ES-I3 (cell line): ENCODE results near the gene PPP2R5E.

Experiments
- H3K36me3 ChIP-seq: 2 replicates; pipeline ENCODE4 v1.6.1; 2013; ENCODE audit warnings: mild to moderate bottlenecking, low read length, control low read depth, moderate library complexity; ENCODE audit not compliant: insufficient read depth
- H3K4me1 ChIP-seq: 2 replicates; pipeline ENCODE4 v1.6.1; 2013; ENCODE audit warnings: mild to moderate bottlenecking, control low read depth, low read length; ENCODE audit not compliant: insufficient read depth
- H3K9ac ChIP-seq: 2 replicates; pipeline ENCODE4 v1.6.1; 2013; ENCODE audit warnings: low read depth, mild to moderate bottlenecking, low read length, moderate library complexity
- H3K9me3 ChIP-seq: 2 replicates; pipeline ENCODE4 v1.6.1; 2013; ENCODE audit warnings: mild to moderate bottlenecking, low read length, moderate library complexity; ENCODE audit not compliant: control insufficient read depth, insufficient read depth

The PPP2R5E gene

GRCh38 chr14:63421919-63422318, 121.3 kb downstream of the PPP2R5E start:
- Histone ChIP-seq H3K9ac (no peak overlapping the region), H3K9me3 (no peaks in the 10 kb centered on the region), H3K36me3 (peaks cover 10% of the 10 kb centered on the region; the same call in 1 of the 2 replicates), H3K4me1 (no peaks in the 10 kb centered on the region)

- Histone ChIP-seq H3K9ac (no peak overlapping the region), H3K9me3 (no peaks in the 10 kb centered on the region), H3K36me3 (peaks cover 10% of the 10 kb centered on the region; the same call in 1 of the 2 replicates), H3K4me1 (no peaks in the 10 kb centered on the region)
Measured at GRCh38 chr14:63421226-63421625, 122.0 kb downstream of the PPP2R5E start.

- Histone ChIP-seq H3K9ac (no peak overlapping the region), H3K9me3 (no peaks in the 10 kb centered on the region), H3K4me1 (no peaks in the 10 kb centered on the region), H3K36me3 (peaks cover 18% of the 10 kb centered on the region; the same call in 1 of the 2 replicates)
Measured at GRCh38 chr14:63418020-63418419, 125.2 kb downstream of the PPP2R5E start.

GRCh38 chr14:63413009-63413408, 130.2 kb downstream of the PPP2R5E start:
- Histone ChIP-seq H3K36me3 (0 out of 2 replicates have a peak, but pooled peaks cover 7% of the 10 kb centered on the region), H3K9me3 (no peaks in the 10 kb centered on the region), H3K9ac (no peak overlapping the region), H3K4me1 (no peaks in the 10 kb centered on the region)

- Histone ChIP-seq H3K9ac (no peak overlapping the region), H3K4me1 (peaks cover 8% of the 10 kb centered on the region; the same call in 1 of the 2 replicates), H3K9me3 (no peaks in the 10 kb centered on the region), H3K36me3 (no peaks in the 10 kb centered on the region)
Measured at GRCh38 chr14:63406333-63406732, 136.8 kb downstream of the PPP2R5E start.

GRCh38 chr14:63405715-63406114, 137.5 kb downstream of the PPP2R5E start:
- Histone ChIP-seq H3K4me1 (peaks cover 8% of the 10 kb centered on the region; the same call in 1 of the 2 replicates), H3K36me3 (no peaks in the 10 kb centered on the region), H3K9me3 (no peaks in the 10 kb centered on the region), H3K9ac (no peak overlapping the region)

DNA sequence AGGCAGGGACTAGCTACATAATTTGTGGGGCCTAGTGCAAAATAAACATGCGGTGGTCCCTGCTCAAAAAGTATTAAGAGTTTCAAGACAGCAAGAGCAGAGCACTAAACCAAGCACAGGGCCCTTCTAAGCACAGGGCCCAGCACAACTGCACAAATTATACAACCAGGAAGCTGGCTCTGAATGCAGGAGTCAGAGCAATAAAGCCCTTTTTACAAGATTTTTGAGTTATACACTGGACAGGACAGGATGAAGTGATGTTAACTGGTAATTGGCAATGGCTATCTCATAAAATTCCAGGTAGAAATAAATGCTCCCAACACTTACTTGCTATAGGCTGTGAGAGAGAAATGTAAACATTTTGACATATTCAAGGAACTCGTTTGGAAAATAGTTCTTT, 138.3 kb downstream of the PPP2R5E start:
- H3K9me3 ChIP-seq = no peaks in the 10 kb centered on the region
- H3K4me1 ChIP-seq = peaks cover 8% of the 10 kb centered on the region; the same call in 1 of the 2 replicates
- no peak overlapping the region for H3K9ac ChIP-seq
- no peaks in the 10 kb centered on the region for H3K36me3 ChIP-seq

DNA sequence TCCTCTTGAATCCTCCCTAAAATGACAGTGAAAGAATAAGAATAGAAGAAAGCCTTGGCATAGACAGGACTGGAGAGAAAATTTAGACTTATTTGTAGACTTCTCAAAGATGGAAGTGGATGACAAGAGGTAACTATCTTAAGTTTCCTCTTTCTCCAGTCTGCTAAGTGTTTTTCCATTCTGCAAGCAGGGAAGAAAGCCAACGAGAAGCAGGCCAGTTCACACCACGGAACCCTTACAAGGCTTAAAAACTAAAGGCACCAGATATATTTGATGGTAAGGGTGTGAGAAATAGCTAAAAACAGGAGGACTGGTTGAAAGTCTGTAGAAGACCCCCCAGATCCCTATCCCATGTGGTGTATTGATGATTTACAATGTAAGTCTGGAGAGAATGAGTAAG, 141.5 kb downstream of the PPP2R5E start:
- Histone ChIP-seq H3K36me3 (no peaks in the 10 kb centered on the region; the same call in 1 of the 2 replicates), H3K9ac (no peak overlapping the region), H3K9me3 (no peaks in the 10 kb centered on the region), H3K4me1 (peaks cover 8% of the 10 kb centered on the region; the same call in 1 of the 2 replicates)

- Histone ChIP-seq H3K9me3 (no peaks in the 10 kb centered on the region), H3K4me1 (no peaks in the 10 kb centered on the region), H3K36me3 (no peaks in the 10 kb centered on the region; the same call in 1 of the 2 replicates), H3K9ac (no peak overlapping the region)
Measured at GRCh38 chr14:63398952-63399351, 144.2 kb downstream of the PPP2R5E start.

GRCh38 chr14:63394841-63395240, 148.3 kb downstream of the PPP2R5E start:
- Histone ChIP-seq H3K36me3 (peaks cover 4% of the 10 kb centered on the region; the same call in 1 of the 2 replicates), H3K4me1 (no peaks in the 10 kb centered on the region), H3K9ac (no peak overlapping the region), H3K9me3 (no peaks in the 10 kb centered on the region)

- Histone ChIP-seq H3K36me3 (peaks cover 4% of the 10 kb centered on the region; the same call in 1 of the 2 replicates), H3K9ac (no peak overlapping the region), H3K4me1 (no peaks in the 10 kb centered on the region), H3K9me3 (no peaks in the 10 kb centered on the region)
Measured at GRCh38 chr14:63394432-63394831, 148.7 kb downstream of the PPP2R5E start.

DNA sequence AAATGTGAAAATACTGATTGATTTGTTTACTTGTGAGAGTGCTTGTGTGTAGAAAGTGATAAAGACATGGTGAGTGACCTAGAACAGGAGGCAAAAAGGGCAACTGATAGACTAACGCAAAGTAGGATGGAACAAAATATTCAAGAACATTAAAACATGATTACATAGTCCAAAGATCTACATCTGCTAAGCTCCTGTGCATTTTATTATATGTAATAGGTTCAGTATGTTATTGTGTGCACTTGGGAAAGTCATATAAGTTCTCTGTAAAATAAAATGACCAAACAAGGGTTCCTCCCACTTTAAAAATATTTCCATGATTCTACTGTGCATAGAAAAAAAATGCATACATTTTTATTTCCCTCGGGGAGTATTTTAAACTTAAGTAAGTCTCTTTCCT, 150.2 kb downstream of the PPP2R5E start:
- Histone ChIP-seq H3K9ac (no peak overlapping the region), H3K36me3 (peaks cover 7% of the 10 kb centered on the region; the same call in 1 of the 2 replicates), H3K4me1 (no peaks in the 10 kb centered on the region), H3K9me3 (no peaks in the 10 kb centered on the region)

DNA sequence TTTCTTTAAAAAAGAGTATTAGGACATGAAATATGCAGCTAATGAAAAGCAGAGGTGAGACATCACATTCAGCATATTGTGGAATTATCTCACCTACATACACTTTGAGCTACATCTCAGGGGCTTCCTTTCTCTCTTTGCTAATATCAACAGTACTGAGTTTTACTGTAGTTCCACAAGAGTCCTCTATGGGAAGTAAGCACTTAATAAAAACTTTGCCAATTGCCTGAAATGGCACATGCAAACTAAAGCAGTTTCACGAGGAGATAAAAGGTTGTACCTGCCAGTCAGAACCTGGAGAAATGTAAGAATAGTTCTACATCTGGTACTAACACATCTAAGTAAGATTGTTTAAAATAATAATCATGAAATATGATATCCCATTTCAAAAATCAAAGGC, 150.9 kb downstream of the PPP2R5E start:
- no peaks in the 10 kb centered on the region for H3K4me1 ChIP-seq
- H3K9me3 ChIP-seq = no peaks in the 10 kb centered on the region
- peaks cover 10% of the 10 kb centered on the region for H3K36me3 ChIP-seq
- H3K9ac ChIP-seq = no peak overlapping the region

- Histone ChIP-seq H3K4me1 (no peaks in the 10 kb centered on the region), H3K9me3 (no peaks in the 10 kb centered on the region), H3K36me3 (peaks cover 15% of the 10 kb centered on the region), H3K9ac (no peak overlapping the region)
Measured at GRCh38 chr14:63388766-63389431, 154.3 kb downstream of the PPP2R5E start.

GRCh38 chr14:63387711-63388110, 155.5 kb downstream of the PPP2R5E start:
- no peak overlapping the region for H3K9ac ChIP-seq
- H3K36me3 ChIP-seq = peaks cover 19% of the 10 kb centered on the region
- H3K4me1 ChIP-seq = no peaks in the 10 kb centered on the region
- no peaks in the 10 kb centered on the region for H3K9me3 ChIP-seq
